NCI-H1092 (cell line): Measurements from ENCODE around the gene SUCLG2.

Source experiments
- DNase-seq: peaks from one replicate; lab custom pipeline; 2025; lab: John Stamatoyannopoulos, UW

The SUCLG2 gene

DNA sequence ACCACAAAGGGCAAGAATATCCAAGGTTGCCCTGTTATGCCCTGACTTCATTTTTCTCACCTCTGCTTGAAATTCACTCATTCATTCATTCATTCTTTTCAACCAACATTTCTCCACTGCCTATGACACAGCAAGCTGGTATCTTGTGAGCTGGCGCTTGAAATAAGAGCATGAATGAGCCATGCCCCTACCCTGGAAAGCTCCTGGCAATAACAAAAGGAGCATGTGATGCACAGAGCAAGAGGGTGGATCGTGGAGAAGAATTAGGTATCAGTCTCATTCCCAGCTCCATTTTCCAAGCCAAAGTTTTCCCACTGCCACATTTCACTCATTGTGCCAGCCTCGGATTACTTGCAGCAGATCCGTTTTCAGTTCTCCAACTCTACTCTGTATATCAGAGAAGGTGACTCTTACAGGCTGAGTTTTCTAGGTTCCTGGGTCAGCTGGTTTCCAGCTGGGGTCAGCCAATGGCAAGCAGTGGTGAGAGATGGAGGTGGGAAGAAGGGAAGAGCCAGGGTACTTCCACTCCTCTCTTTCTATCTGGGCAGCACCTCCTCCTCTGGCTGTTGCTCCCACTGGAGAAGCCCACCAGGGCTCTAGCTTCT lies 144.8 kb downstream of the SUCLG2 start:
- DNase-seq, result no peak

- DNase-seq, result no peak
Observed at GRCh38 chr3:67507584-67507983, 146.8 kb downstream of the SUCLG2 start.

- no peak for DNase-seq
Observed at GRCh38 chr3:67500709-67501108, 153.7 kb downstream of the SUCLG2 start.

- no peak for DNase-seq
Observed at GRCh38 chr3:67497746-67498145, 156.7 kb downstream of the SUCLG2 start.

GRCh38 chr3:67495751-67496150 lies 158.7 kb downstream of the SUCLG2 start:
- DNase-seq, result no peak

GRCh38 chr3:67493808-67494207 lies 160.6 kb downstream of the SUCLG2 start:
- DNase-seq, result no peak

DNA sequence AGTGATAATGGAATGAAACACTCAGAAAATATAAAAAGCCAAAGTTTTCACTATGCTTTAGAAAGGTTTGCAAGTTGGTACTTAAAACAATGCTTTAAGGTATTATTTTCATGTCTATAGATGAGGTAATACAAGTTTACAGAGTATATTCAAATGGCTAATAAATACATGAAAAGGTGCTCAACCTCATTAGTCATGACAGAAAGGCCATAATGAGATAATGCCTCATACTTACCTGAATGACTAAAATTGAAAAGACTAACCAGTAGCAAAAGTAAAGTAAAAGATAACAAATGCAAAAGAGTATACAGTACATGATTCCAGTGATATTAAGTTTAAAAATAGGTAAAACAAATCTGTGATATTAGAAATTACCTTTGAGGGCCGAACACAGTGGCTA lies 163.8 kb downstream of the SUCLG2 start:
- DNase-seq, result no peak

DNA sequence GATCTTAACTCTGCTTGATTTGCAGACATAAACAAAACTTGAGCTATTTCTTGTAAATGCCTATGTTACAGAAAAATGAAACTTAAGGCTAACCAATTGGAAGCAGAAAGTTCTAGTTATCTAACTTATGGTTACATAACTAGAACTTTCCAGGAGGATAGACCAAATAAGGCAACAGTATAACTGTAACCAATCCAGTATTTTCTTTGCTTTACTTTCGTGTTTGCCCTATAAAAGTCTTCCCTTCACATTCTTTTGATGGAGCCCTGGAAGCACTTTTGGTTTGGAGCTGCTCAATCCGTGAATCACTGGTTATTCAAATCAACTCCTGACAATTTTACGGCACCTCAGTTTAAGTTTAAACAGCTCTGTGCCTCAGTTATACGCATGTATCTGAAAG lies 164.6 kb downstream of the SUCLG2 start:
- DNase-seq, result no peak

DNA sequence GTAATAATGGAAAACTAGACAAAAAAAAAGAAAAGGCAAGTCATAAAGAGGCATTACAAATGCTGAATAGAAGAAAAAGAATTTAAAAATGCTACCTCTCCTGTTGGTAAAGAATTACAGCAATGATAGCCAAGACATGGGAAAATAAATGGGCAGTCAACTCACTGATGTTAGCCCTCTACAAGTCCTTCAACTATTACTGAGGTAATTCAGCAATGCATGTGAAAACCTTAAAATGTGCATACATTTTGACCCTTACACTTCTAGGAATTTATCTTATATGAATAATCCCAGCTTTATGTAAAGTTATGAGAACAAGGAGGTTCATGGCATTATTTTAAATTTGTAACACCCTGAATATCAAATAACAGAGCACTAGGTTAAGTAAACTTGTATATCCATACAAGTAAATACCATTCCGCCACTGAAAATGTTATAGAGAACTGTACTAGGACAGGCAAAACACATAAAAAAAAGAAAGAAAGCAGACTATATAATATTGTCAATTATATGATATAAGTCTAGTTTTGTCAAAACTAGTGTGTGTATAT lies 166.8 kb downstream of the SUCLG2 start:
- DNase-seq, result no peak

GRCh38 chr3:67486883-67487282 lies 167.5 kb downstream of the SUCLG2 start:
- DNase-seq, result no peak

- DNase-seq, result no peak
Observed at GRCh38 chr3:67484085-67484484, 170.3 kb downstream of the SUCLG2 start.

DNA sequence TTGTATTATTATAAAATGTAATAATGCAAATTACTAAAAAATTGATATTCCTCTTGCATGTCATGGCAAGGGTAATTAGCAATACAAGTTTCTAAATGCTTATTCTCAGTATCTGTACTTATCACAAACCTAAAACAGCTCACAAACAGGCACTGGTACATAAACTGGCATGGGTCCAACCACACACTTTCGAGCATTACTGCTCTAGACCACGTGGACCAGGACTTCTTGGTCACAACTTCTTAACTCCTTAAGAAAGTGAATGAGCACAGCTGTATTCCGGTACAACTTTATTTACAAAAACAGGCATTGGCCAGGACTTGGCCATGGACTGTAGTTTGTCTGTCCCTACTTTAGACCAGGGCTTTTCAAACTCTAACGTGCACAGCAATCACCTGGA lies 173.3 kb downstream of the SUCLG2 start:
- DNase-seq, result no peak

GRCh38 chr3:67478423-67478822 lies 176.0 kb downstream of the SUCLG2 start:
- no peak for DNase-seq

DNA sequence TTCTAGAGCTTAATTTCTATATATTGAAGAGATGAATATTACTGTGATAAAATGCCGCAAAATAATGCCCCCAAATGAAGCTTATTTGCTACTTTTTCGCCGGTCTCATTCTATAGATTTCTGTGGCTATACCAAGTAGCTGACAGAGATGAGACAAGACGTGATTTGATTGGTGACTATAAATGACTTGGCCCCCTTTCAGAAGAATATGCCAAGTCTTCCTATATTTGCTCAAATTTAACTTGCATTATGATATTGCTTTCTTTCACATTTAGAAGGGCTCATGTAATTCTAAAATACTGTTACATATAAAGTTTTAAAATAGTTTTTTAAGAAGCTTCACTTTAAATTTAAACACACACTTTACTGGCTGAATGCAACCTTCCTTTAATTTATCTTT lies 180.1 kb downstream of the SUCLG2 start:
- no peak for DNase-seq

- DNase-seq, result no peak
Observed at GRCh38 chr3:67472674-67473201, 181.7 kb downstream of the SUCLG2 start.

GRCh38 chr3:67470207-67470606 lies 184.2 kb downstream of the SUCLG2 start:
- no peak for DNase-seq

- no peak for DNase-seq
Observed at GRCh38 chr3:67468511-67468910, 185.9 kb downstream of the SUCLG2 start.

DNA sequence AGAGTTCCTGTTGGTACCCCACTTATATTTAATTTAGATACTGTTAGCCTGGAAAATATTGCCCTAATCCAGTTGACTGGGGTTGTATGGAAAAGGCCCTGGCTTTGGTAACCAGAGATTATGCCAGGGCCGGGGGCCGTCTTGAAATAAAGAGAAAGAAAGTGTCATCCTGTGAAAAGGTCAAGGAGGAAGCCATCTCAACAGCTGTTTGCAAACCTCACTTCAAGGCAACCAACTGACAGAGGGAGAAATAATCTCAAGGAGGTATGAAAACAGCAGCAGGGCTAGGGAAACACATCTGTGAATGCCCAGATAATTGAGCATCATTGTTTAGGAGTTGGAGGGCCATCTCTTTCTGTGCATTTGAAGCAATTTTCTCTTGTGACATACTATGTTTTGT lies 190.8 kb downstream of the SUCLG2 start:
- no peak for DNase-seq

DNA sequence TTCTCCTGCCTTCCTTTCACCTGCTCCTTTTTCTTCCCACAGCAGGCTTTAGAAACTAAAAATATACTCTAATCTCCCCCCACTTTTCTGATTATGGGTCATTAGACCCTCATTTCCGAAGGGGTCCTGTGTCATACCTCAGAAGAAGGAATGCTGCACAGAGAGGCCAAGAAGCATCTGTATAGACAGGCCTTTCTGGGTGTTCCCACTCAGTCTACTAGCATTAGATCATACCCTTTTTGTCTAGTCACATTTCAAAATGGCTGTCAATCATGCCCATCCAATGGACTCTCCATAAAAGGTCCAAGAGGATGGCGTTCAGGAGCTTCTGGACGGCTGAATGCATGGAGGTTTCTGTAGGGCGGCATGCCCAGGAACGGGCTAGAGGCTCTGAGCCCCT lies 192.2 kb downstream of the SUCLG2 start:
- DNase-seq, result no peak

- no peak for DNase-seq
Observed at GRCh38 chr3:67461667-67462142, 192.7 kb downstream of the SUCLG2 start.

- no peak for DNase-seq
Observed at GRCh38 chr3:67460841-67461510, 193.4 kb downstream of the SUCLG2 start.

DNA sequence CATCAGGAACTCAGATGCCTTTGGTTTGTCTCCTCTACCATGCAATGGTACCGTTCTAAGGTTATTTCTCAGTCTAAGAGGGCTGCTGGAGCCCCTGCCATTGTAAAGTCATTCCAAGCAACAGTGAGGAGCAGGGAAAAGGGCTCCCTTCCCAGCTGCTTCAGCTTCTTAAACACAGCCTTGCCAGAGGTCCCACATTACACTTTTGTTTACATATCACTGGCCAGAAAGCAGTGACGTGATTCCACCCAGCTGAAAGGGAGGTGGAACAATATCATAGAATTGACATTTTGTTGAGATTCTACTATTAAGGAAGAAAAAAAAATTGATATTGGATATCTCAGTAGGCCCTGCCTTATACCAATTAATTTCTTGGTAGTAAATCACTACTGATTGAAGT lies 194.6 kb downstream of the SUCLG2 start:
- DNase-seq, result no peak

GRCh38 chr3:67458896-67459530 lies 195.4 kb downstream of the SUCLG2 start:
- no peak for DNase-seq
